GM12864 (cell line): Measurements from ENCODE around the gene TMPRSS11F.
"Not testable (repeated sequence)": the region's sequence is repeated elsewhere in the genome, so short reads cannot be mapped to it uniquely, and the experiment has no call there.

ENCODE experiments used
- DNase-seq: peaks from one replicate; pipeline ENCODE4 v3.0.0-alpha.2; 2011; ENCODE audit warnings: low read depth
- H3K4me3 ChIP-seq: 2 replicates; pipeline ENCODE4 v1.5.1; 2011; ENCODE audit warnings: mild to moderate bottlenecking, low read depth, low read length, control low read depth
- CTCF ChIP-seq: IDR thresholded peaks from 2 replicates; pipeline ENCODE4 v1.5.1; 2011; ENCODE audit warnings: low read depth, mild to moderate bottlenecking, moderate library complexity, low read length, control low read depth, inconsistent platforms; ENCODE audit errors: missing control alignments

Gene TMPRSS11F

DNA sequence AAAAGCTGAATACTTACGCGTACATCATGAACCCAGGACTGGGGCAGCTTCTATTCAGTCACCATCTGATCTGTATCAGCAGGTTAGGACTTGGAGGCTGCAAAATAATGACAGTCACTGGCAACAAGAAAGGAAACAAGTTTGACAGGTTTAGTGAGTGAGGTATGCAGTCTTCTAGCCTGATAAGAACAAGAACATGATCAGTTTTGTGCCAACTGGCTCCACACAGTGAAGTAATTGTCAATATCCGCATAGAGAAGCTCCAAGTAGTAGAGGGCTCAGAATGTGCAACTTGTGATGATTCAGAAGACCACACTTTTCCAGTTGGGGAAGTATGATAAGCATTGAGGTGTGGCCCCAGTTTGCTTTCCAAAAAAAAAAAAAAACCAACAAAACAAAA lies at the start of gene TMPRSS11F:
TMPRSS11F (minus strand) TSS at position 77 of the 400 bp plus-strand sequence; CDS start at position 28, 49 bp downstream.
- TF ChIP-seq CTCF, result no peak
- no peak for DNase-seq
- H3K4me3 ChIP-seq, result no peak within 1 kb of the TSS

GRCh38 chr4:68176904-68177303 lies 47.2 kb upstream of the TMPRSS11F start:
- no peak for TF ChIP-seq CTCF
- no peak for DNase-seq
- H3K4me3 ChIP-seq, result no peak overlapping the region

- TF ChIP-seq CTCF, result no peak
- no peak for DNase-seq
- H3K4me3 ChIP-seq, result no peak overlapping the region
These were observed 46.8 kb upstream of the TMPRSS11F start for GRCh38 chr4:68176500-68176899.

- no peak overlapping the region for H3K4me3 ChIP-seq
- TF ChIP-seq CTCF, result peak; percentile 57
- peak; percentile 16 for DNase-seq
These were observed 46.0 kb upstream of the TMPRSS11F start for GRCh38 chr4:68175562-68176155.

- H3K4me3 ChIP-seq, DNase-seq: not testable (repeated sequence)
These were observed 44.7 kb upstream of the TMPRSS11F start for GRCh38 chr4:68174389-68174788.

GRCh38 chr4:68172147-68172546 lies 42.5 kb upstream of the TMPRSS11F start:
- not testable (repeated sequence) for H3K4me3 ChIP-seq, DNase-seq

GRCh38 chr4:68167706-68168105 lies 38.0 kb upstream of the TMPRSS11F start:
- no peak for DNase-seq
- H3K4me3 ChIP-seq, result no peak overlapping the region
- TF ChIP-seq CTCF, result no peak

GRCh38 chr4:68167166-68167565 lies 37.5 kb upstream of the TMPRSS11F start:
- no peak for TF ChIP-seq CTCF

More at GRCh38 chr4:68167166-68167565, 37.5 kb upstream of the TMPRSS11F start:
- no peak for DNase-seq
- H3K4me3 ChIP-seq, result no peak overlapping the region
